OCI-LY1 (cell line): ENCODE data around the gene BNC1.

ENCODE experiments used
- H2AFZ ChIP-seq: fragments of 200-600 bp; sonication (generic), shearing (Covaris generic); 2 replicates; pipeline ENCODE4 v1.6.0; 2014; ENCODE audit warnings: antibody characterized with exemption, mild to moderate bottlenecking, low read length
- H3F3A ChIP-seq: fragments of 200-600 bp; sonication (generic), shearing (Covaris generic); 2 replicates; pipeline ENCODE4 v1.6.0; 2014; ENCODE audit warnings: mild to moderate bottlenecking, antibody characterized with exemption, low read length, moderate library complexity; ENCODE audit not compliant: insufficient read depth
- H3K27ac ChIP-seq: fragments of 200-600 bp; sonication (generic); 2 replicates; pipeline ENCODE4 v1.5.1; 2014; ENCODE audit warnings: low read length, mixed run types, mild to moderate bottlenecking, low read depth; ENCODE audit not compliant: poor library complexity, severe bottlenecking
- H3K27me3 ChIP-seq: fragments of 200-600 bp; sonication (generic); 2 replicates; pipeline ENCODE4 v1.6.0; 2014; ENCODE audit warnings: antibody characterized with exemption, mild to moderate bottlenecking, low read length, moderate library complexity; ENCODE audit not compliant: insufficient read depth
- H3K36me3 ChIP-seq: fragments of 200-600 bp; sonication (generic); 2 replicates; pipeline ENCODE4 v1.6.1; 2014; ENCODE audit warnings: mild to moderate bottlenecking, antibody characterized with exemption, low read length, moderate library complexity, mixed read lengths; ENCODE audit not compliant: insufficient read depth
- H3K4me1 ChIP-seq: fragments of 200-600 bp; sonication (generic); 2 replicates; pipeline ENCODE4 v1.5.1; 2014; ENCODE audit warnings: mild to moderate bottlenecking, low read length, moderate library complexity; ENCODE audit not compliant: insufficient read depth, severe bottlenecking
- H3K4me2 ChIP-seq: fragments of 200-600 bp; sonication (generic), shearing (Covaris generic); 2 replicates; pipeline ENCODE4 v1.6.1; 2014; ENCODE audit warnings: low read length
- H3K4me3 ChIP-seq: fragments of 200-600 bp; sonication (generic); 2 replicates; pipeline ENCODE4 v1.5.1; 2014; ENCODE audit warnings: low read length, low read depth, mild to moderate bottlenecking, mixed read lengths; ENCODE audit not compliant: poor library complexity, severe bottlenecking
- H3K79me2 ChIP-seq: fragments of 200-600 bp; shearing (Covaris generic); 2 replicates; pipeline ENCODE4 v1.6.1; 2016; ENCODE audit warnings: mixed run types, low read length, mixed read lengths; ENCODE audit not compliant: insufficient read depth
- H3K9ac ChIP-seq: fragments of 200-600 bp; sonication (generic), shearing (Covaris generic); 2 replicates; pipeline ENCODE4 v1.6.1; 2014; ENCODE audit warnings: mild to moderate bottlenecking, low read length, mixed read lengths
- H3K9me2 ChIP-seq: fragments of 200-600 bp; sonication (generic), shearing (Covaris generic); 2 replicates; pipeline ENCODE4 v1.6.1; 2014; ENCODE audit warnings: low read depth, mild to moderate bottlenecking, low read length, mixed read lengths
- H3K9me3 ChIP-seq: fragments of 200-600 bp; shearing (Covaris generic); 2 replicates; pipeline ENCODE4 v1.6.1; 2014; ENCODE audit warnings: low read length, mixed read lengths
- H4K20me1 ChIP-seq: fragments of 200-600 bp; sonication (generic), shearing (Covaris generic); 2 replicates; pipeline ENCODE4 v1.6.0; 2016; ENCODE audit warnings: mild to moderate bottlenecking, low read length; ENCODE audit not compliant: insufficient read depth
- EZH2 ChIP-seq: fragments of 200-600 bp; sonication (generic), shearing (Covaris generic); IDR thresholded peaks from 2 replicates; pipeline ENCODE4 v1.8.0; 2017; ENCODE audit warnings: borderline replicate concordance, mixed run types, mild to moderate bottlenecking, antibody characterized with exemption, low read length, moderate library complexity, mixed read lengths
- TF ChIP-seq, protein P1 (sequence below): fragments of 200-600 bp; sonication (generic), shearing (Covaris generic); IDR thresholded peaks from 2 replicates; pipeline ENCODE4 v1.5.1; 2017; ENCODE audit warnings: mild to moderate bottlenecking, antibody characterized with exemption, low read length, moderate library complexity, mixed read lengths

The BNC1 gene

DNA sequence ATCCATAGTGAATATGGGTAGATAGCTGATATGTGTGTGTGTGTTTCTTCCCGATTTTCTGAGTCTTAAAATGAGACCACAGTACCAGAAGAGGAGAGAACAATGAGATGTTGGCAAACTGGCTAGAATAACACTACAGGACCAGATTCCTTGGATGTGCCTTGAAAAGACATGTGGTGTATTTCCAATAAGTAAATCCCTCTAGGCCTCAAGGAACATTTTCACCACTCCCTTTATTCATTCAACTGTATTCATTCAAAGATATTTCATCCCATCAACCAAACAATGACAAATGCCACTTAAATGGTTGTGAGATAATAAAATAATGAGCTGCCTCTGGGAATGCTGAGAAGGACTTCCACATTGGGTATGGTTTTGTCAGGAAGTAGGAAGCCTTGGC is 8.7 kb upstream of the BNC1 start:
- Histone ChIP-seq H3K4me1 (no peaks in the 10 kb centered on the region), H3K79me2 (no peaks in the 10 kb centered on the region), H3K4me2 (no peak overlapping the region), H3K27me3 (no peaks in the 10 kb centered on the region), H3K9ac (no peak overlapping the region), H4K20me1 (no peaks in the 10 kb centered on the region), H3K9me3 (no peaks in the 10 kb centered on the region), H3K4me3 (no peak overlapping the region), H3K36me3 (no peaks in the 10 kb centered on the region), H3K27ac (no peak overlapping the region), H2AFZ (no peak overlapping the region), H3F3A (no peaks in the 10 kb centered on the region), H3K9me2 (no peaks in the 10 kb centered on the region)
- no peak for TF ChIP-seq EZH2
- TF ChIP-seq, protein P1, sequence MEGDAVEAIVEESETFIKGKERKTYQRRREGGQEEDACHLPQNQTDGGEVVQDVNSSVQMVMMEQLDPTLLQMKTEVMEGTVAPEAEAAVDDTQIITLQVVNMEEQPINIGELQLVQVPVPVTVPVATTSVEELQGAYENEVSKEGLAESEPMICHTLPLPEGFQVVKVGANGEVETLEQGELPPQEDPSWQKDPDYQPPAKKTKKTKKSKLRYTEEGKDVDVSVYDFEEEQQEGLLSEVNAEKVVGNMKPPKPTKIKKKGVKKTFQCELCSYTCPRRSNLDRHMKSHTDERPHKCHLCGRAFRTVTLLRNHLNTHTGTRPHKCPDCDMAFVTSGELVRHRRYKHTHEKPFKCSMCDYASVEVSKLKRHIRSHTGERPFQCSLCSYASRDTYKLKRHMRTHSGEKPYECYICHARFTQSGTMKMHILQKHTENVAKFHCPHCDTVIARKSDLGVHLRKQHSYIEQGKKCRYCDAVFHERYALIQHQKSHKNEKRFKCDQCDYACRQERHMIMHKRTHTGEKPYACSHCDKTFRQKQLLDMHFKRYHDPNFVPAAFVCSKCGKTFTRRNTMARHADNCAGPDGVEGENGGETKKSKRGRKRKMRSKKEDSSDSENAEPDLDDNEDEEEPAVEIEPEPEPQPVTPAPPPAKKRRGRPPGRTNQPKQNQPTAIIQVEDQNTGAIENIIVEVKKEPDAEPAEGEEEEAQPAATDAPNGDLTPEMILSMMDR, result no peak

- Histone ChIP-seq H3K27ac (no peak overlapping the region), H3K4me3 (no peak overlapping the region), H3K27me3 (no peaks in the 10 kb centered on the region), H3K9ac (no peak overlapping the region), H3K36me3 (no peaks in the 10 kb centered on the region), H3K9me2 (no peaks in the 10 kb centered on the region), H3K9me3 (no peaks in the 10 kb centered on the region), H3K4me2 (no peak overlapping the region), H2AFZ (no peak overlapping the region), H3F3A (no peaks in the 10 kb centered on the region), H4K20me1 (no peaks in the 10 kb centered on the region), H3K4me1 (no peaks in the 10 kb centered on the region), H3K79me2 (no peaks in the 10 kb centered on the region)
- TF ChIP-seq EZH2, result no peak
- TF ChIP-seq, protein P1, result no peak
Measured at GRCh38 chr15:83292317-83292716, 7.9 kb upstream of the BNC1 start.

GRCh38 chr15:83290236-83290635 is 5.8 kb upstream of the BNC1 start:
- Histone ChIP-seq H3K79me2 (no peaks in the 10 kb centered on the region), H3K9ac (no peak overlapping the region), H2AFZ (no peak overlapping the region), H3K4me2 (no peak overlapping the region), H3K36me3 (no peaks in the 10 kb centered on the region), H3K9me3 (no peaks in the 10 kb centered on the region), H3K9me2 (no peaks in the 10 kb centered on the region), H3F3A (no peaks in the 10 kb centered on the region), H4K20me1 (no peaks in the 10 kb centered on the region), H3K4me3 (no peak overlapping the region), H3K27me3 (no peaks in the 10 kb centered on the region), H3K4me1 (no peaks in the 10 kb centered on the region), H3K27ac (no peak overlapping the region)
- TF ChIP-seq, protein P1, result no peak
- no peak for TF ChIP-seq EZH2
